Esophagus muscularis mucosa (tissue), 4 donors: ENCODE results near the gene PTPRN2. TPM values are rescaled to one million over a fixed set of nuclear protein-coding genes. Genes with fewer than 3 reads are reported as not detected.
A peak's percentile ranks its signal among the peaks of the same experiment; 100 is the strongest.

Source experiments
- DNase-seq: peaks from one replicate; pipeline ENCODE4 v3.0.0-alpha.2; 2017; ENCODE audit errors: extremely low spot score
- H3K27ac ChIP-seq, 4 donors: fragments of 200-600 bp; sonication (generic); replicated peaks in 1 of 4; 1 replicate in 3 of 4; 2 replicates in 1 of 4; pipeline ENCODE4 v1.5.1; 2016 to 2019; ENCODE audit warnings: mild to moderate bottlenecking in 1 of 4
- H3K27me3 ChIP-seq, 4 donors: fragments of 200-600 bp; sonication (generic); one replicate each; pipeline versions ENCODE4 v1.5.1 to v1.6.0; 2016 to 2019
- H3K36me3 ChIP-seq, 4 donors: fragments of 200-600 bp; sonication (generic); one replicate each; pipeline ENCODE4 v1.5.1; 2016 to 2019
- H3K4me1 ChIP-seq, 4 donors: fragments of 200-600 bp; sonication (generic); one replicate each; pipeline ENCODE4 v1.5.1; 2016 to 2019
- H3K4me3 ChIP-seq, 4 donors: fragments of 200-600 bp; sonication (generic); 1 replicate in 2 of 4; 2 replicates in 2 of 4; pipeline ENCODE4 v1.5.1; 2016 to 2019; ENCODE audit warnings: mild to moderate bottlenecking in 4 of 4, moderate library complexity in 1 of 4
- H3K9me3 ChIP-seq, 4 donors: fragments of 200-600 bp; sonication (generic); 1 replicate in 3 of 4; 2 replicates in 1 of 4; pipeline ENCODE4 v1.5.1; 2016 to 2019
- EP300 ChIP-seq: sonication (generic); formaldehyde crosslinking; IDR thresholded peaks from one replicate; pipeline ENCODE4 v1.6.1; 2017; ENCODE audit warnings: antibody characterized with exemption
- POLR2A ChIP-seq: fragments of 450-650 bp; IDR thresholded peaks from one replicate; pipeline ENCODE4 v1.6.1; 2017; ENCODE audit warnings: antibody characterized with exemption, moderate library complexity, mild to moderate bottlenecking, low read depth
- POLR2AphosphoS5 ChIP-seq, 2 donors: sonication (generic); formaldehyde crosslinking; IDR thresholded peaks; one replicate each; pipeline ENCODE4 v1.6.1; 2017; ENCODE audit warnings: antibody characterized with exemption in 2 of 2
- WGBS: methylation state at CpG from one replicate; pipeline ENCODE4 v1.1.5; 2018; 5-methylcytosine and 5-hydroxymethylcytosine counted together
- intact Hi-C: fragments of 100-400 bp; cut with DNase I; formaldehyde crosslinking; loops from one replicate; pipeline ENCODE4 v1.15.1; 2023
- total RNA-seq, 4 donors: library from RNA; depleted of rRNA; stranded (reverse); fragments of >200 nt; gene quantifications; one replicate each; pipeline versions ENCODE4 v1.1.0 to v1.2.1, GENCODE V29; 2016
- TF ChIP-seq, protein P1 (sequence below), 3 experiments: fragments of 200-600 bp in 2 of 3; fragments of 450-650 bp in 1 of 3; sonication (generic) in 2 of 3; IDR thresholded peaks; one replicate each; pipeline ENCODE4 v1.5.1; 2017 to 2019; ENCODE audit warnings: antibody characterized with exemption in 3 of 3, mild to moderate bottlenecking in 2 of 3, moderate library complexity in 1 of 3

PTPRN2 gene
- total RNA-seq, 4 donors from 2014 or later = 2.1 to 3.1 (median 3.1) TPM

DNA sequence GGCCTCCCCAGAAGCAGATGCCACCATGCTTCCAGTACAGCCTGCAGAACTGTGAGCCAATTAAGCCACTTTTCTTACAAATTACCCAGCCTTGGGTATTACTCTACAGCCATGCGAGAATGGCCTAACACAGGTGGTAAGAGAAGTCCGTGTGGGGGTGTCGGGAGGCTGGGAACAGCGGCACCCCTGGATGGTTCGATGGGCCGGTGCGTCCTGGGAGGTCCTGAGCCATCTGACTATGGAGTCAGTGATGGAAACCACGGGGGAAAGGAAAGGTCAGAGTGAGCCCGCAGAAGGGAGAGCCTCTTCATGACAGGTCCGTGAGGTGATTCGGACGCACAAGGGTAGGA is 2.5 kb upstream of the PTPRN2 start:
- Histone ChIP-seq H3K36me3 (no peaks in the 10 kb centered on the region), H3K4me1 (peaks cover 20 to 35% (median 27%) of the 10 kb centered on the region in 4 donors), H3K9me3 (peaks cover 0 to 11% (median 6%) of the 10 kb centered on the region in 4 donors), H3K27ac (no peak overlapping the region), H3K27me3 (peaks cover 4 to 39% (median 14%) of the 10 kb centered on the region in 4 donors), H3K4me3 (no peak overlapping the region)
- DNase-seq = no peak
- TF ChIP-seq POLR2AphosphoS5 (IDR thresholded peaks at IDR 0.05) = no peak
- no peak for TF ChIP-seq EP300
- no peak for TF ChIP-seq POLR2A
- TF ChIP-seq, protein P1, sequence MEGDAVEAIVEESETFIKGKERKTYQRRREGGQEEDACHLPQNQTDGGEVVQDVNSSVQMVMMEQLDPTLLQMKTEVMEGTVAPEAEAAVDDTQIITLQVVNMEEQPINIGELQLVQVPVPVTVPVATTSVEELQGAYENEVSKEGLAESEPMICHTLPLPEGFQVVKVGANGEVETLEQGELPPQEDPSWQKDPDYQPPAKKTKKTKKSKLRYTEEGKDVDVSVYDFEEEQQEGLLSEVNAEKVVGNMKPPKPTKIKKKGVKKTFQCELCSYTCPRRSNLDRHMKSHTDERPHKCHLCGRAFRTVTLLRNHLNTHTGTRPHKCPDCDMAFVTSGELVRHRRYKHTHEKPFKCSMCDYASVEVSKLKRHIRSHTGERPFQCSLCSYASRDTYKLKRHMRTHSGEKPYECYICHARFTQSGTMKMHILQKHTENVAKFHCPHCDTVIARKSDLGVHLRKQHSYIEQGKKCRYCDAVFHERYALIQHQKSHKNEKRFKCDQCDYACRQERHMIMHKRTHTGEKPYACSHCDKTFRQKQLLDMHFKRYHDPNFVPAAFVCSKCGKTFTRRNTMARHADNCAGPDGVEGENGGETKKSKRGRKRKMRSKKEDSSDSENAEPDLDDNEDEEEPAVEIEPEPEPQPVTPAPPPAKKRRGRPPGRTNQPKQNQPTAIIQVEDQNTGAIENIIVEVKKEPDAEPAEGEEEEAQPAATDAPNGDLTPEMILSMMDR (IDR thresholded peaks at IDR 0.05) = no peak
- intact Hi-C loops = no loop called here
- WGBS = 87% methylated on average over 12 of the region's 12 CpGs

DNA sequence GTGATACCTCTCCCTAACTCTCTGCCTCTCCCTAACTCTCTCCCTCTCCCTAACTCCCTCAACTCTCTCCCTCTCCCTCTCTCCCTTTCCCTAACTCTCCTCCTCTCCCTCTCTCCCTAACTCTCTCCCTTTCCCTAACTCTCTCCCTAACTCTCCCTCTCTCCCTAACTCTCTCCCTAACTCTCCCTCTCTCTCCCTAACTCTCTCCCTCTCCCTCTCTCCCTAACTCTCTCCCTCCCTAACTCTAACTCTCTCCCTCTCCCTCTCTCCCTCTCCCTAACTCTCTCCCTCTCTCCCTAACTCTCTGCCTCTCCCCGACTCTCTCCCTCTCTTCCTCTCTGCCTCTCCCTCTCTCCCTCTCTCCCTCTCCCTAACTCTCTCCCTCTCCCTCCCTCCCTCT is 2.0 kb upstream of the PTPRN2 start:
- 68% methylated on average over 1 of the region's 1 CpG for WGBS
- Histone ChIP-seq H3K4me1 (peaks cover 20 to 35% (median 27%) of the 10 kb centered on the region in 4 donors), H3K27me3 (peaks cover 4 to 44% (median 17%) of the 10 kb centered on the region in 4 donors), H3K36me3 (no peaks in the 10 kb centered on the region), H3K4me3 (no peak overlapping the region), H3K27ac (no peak overlapping the region), H3K9me3 (peaks cover 0 to 11% (median 6%) of the 10 kb centered on the region in 4 donors)
- no peak for TF ChIP-seq POLR2A
- TF ChIP-seq EP300 = no peak
- no peak for TF ChIP-seq POLR2AphosphoS5 (IDR thresholded peaks at IDR 0.05)
- TF ChIP-seq, protein P1 (IDR thresholded peaks at IDR 0.05) = no peak
- no peak for DNase-seq
- intact Hi-C loops = no loop called here

DNA sequence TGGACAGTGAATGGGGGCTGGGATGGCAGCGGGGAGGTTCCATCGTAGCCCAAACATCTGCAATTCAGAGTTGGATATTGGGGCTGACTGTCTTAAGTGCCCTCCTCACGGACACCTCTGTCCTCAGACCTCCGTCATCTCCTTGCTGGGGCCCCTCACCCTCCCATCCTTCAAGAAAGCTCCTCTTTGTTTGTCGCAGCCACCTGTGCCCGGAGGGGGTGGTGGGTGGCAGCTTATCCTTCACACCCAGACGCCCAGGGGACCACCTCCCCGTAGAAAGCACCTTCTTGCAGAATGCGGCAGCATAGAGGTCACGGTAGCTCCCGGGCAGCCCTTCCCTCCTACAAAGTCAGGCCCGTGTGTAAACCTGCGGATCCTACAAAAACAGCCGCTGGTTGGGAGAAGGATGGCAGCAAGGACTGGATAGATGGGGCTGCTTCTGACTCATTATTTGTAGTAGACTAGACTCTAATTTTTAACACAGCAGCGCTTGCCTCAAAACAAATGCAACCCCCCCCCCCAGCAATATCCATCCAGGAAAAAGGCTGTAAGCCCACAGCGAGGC is 1.3 kb upstream of the PTPRN2 start:
- Histone ChIP-seq H3K36me3 (no peaks in the 10 kb centered on the region), H3K4me1 (peaks cover 20 to 35% (median 27%) of the 10 kb centered on the region in 4 donors), H3K4me3 (no peak overlapping the region), H3K27me3 (peaks cover 4 to 51% (median 22%) of the 10 kb centered on the region in 4 donors), H3K27ac (no peak overlapping the region), H3K9me3 (peaks cover 0 to 11% (median 6%) of the 10 kb centered on the region in 4 donors)
- TF ChIP-seq, protein P1 (IDR thresholded peaks at IDR 0.05) = no peak
- no peak for TF ChIP-seq EP300
- TF ChIP-seq POLR2A = no peak
- no peak for TF ChIP-seq POLR2AphosphoS5 (IDR thresholded peaks at IDR 0.05)
- WGBS = 48% methylated on average over 14 of the region's 16 CpGs
- intact Hi-C loops = no loop called here
- no peak for DNase-seq

DNA sequence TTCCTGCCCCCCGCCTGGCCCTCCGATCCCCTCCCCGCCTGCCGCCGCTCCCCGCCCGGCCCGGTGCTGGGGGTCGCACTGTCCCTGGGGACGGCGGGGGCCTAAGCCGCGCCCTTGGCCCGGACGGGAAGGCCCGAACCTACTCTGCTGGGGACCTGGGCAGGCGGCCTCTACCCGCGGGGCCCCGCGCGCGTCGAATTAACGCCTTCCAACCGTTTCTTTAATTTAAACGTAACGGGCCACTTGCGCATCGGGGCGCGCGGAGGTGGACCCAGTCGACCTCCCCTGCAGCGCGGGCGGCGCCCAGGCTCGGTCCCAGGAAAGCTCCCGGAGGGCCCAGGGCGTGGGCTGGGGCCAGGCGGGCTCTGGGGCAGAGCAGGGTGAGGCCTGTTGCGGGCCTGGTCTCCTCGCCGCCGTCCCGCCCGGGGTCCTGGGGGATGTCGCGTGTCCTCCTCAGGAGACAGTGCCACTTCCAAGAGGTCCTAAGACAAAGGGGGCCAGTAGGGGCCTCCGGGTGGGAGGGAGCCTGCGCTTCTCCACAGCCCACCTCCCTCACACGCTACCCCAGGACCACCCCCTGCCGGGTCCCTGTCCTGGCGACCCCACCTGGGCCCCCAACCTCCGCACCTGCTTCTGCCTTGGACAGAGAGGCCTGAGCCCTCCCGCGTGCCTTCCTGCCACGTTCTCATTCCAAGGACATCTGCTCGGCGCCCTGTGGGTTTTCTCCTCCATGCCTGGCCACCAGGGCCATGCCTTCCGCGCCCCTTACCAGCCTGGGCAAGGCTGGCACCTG is 658 bp upstream of the PTPRN2 start:
- no peak overlapping the region for H3K27ac ChIP-seq
- intact Hi-C loops = no loop called here
- no peaks in the 10 kb centered on the region for H3K36me3 ChIP-seq
- WGBS = 27% methylated on average over 6 of the region's 63 CpGs
- H3K9me3 ChIP-seq = peaks cover 0 to 8% (median 5%) of the 10 kb centered on the region in 4 donors
- DNase-seq = no peak
- peaks cover 20 to 35% (median 27%) of the 10 kb centered on the region in 4 donors for H3K4me1 ChIP-seq
- TF ChIP-seq, protein P1 (IDR thresholded peaks at IDR 0.05) = no peak
- TF ChIP-seq EP300 = no peak
- TF ChIP-seq POLR2A = no peak
- no peak for TF ChIP-seq POLR2AphosphoS5 (IDR thresholded peaks at IDR 0.05)
- H3K27me3 ChIP-seq = peaks cover 4 to 58% (median 27%) of the 10 kb centered on the region in 4 donors
- peak overlapping the region; percentile 49 to 57 (median 52) for H3K4me3 ChIP-seq
